Fibroblast of the conjunctiva (primary cell): ENCODE results near the gene FOXN3.

ENCODE experiments used
- DNase-seq: peaks from one replicate; pipeline ENCODE4 v3.0.0-alpha.2; 2010; ENCODE audit warnings: low read depth

Gene FOXN3

GRCh38 chr14:89249972-89250654 lies 166.9 kb downstream of the FOXN3 start:
- DNase-seq = no peak

GRCh38 chr14:89249065-89249695 lies 167.9 kb downstream of the FOXN3 start:
- DNase-seq = no peak

- no peak for DNase-seq
These were observed 168.5 kb downstream of the FOXN3 start for GRCh38 chr14:89248411-89249064.

- no peak for DNase-seq
These were observed 169.4 kb downstream of the FOXN3 start for GRCh38 chr14:89247457-89248122.

- DNase-seq = no peak
These were observed 170.7 kb downstream of the FOXN3 start for GRCh38 chr14:89246290-89246689.

GRCh38 chr14:89245802-89246201 lies 171.2 kb downstream of the FOXN3 start:
- no peak for DNase-seq

- DNase-seq = no peak
These were observed 172.3 kb downstream of the FOXN3 start for GRCh38 chr14:89244720-89245119.

GRCh38 chr14:89243741-89244140 lies 173.3 kb downstream of the FOXN3 start:
- DNase-seq = no peak

GRCh38 chr14:89243286-89243685 lies 173.7 kb downstream of the FOXN3 start:
- no peak for DNase-seq

- no peak for DNase-seq
These were observed 174.3 kb downstream of the FOXN3 start for GRCh38 chr14:89242652-89243279.

GRCh38 chr14:89241934-89242651 lies 174.9 kb downstream of the FOXN3 start:
- no peak for DNase-seq

GRCh38 chr14:89241257-89241656 lies 175.8 kb downstream of the FOXN3 start:
- DNase-seq = no peak

- DNase-seq = no peak
These were observed 176.6 kb downstream of the FOXN3 start for GRCh38 chr14:89240414-89240813.

- DNase-seq = no peak
These were observed 178.0 kb downstream of the FOXN3 start for GRCh38 chr14:89239023-89239422.

GRCh38 chr14:89237921-89238529 lies 179.0 kb downstream of the FOXN3 start:
- DNase-seq = no peak

GRCh38 chr14:89236851-89237250 lies 180.2 kb downstream of the FOXN3 start:
- no peak for DNase-seq

- DNase-seq = no peak
These were observed 183.8 kb downstream of the FOXN3 start for GRCh38 chr14:89233184-89233583.

- no peak for DNase-seq
These were observed 184.6 kb downstream of the FOXN3 start for GRCh38 chr14:89232265-89233070.

- no peak for DNase-seq
These were observed 185.5 kb downstream of the FOXN3 start for GRCh38 chr14:89231426-89232113.
